Vagina (tissue), 2 donors: ENCODE measurements around the gene ZSCAN12. TPM values are rescaled to one million over a fixed set of nuclear protein-coding genes. Genes with fewer than 3 reads are reported as not detected.

ENCODE experiments used
- DNase-seq, 2 donors: peaks; one replicate each; pipeline ENCODE4 v3.0.0-alpha.2; 2017; ENCODE audit errors: extremely low spot score in 2 of 2
- H3K27ac ChIP-seq: fragments of 200-600 bp; sonication (generic); one replicate; pipeline ENCODE4 v1.5.1; 2019
- H3K27me3 ChIP-seq: fragments of 200-600 bp; sonication (generic); one replicate; pipeline ENCODE4 v1.5.1; 2019
- H3K36me3 ChIP-seq, 2 donors: fragments of 200-600 bp; sonication (generic); one replicate each; pipeline ENCODE4 v1.5.1; 2017 to 2019
- H3K4me1 ChIP-seq: fragments of 200-600 bp; sonication (generic); one replicate; pipeline ENCODE4 v1.5.1; 2019
- H3K4me3 ChIP-seq, 2 donors: fragments of 200-600 bp; sonication (generic); 1 replicate in 1 of 2; 2 replicates in 1 of 2; pipeline ENCODE4 v1.5.1; 2016 to 2019
- H3K9me3 ChIP-seq: fragments of 200-600 bp; sonication (generic); one replicate; pipeline ENCODE4 v1.5.1; 2019
- CTCF ChIP-seq, 3 experiments: fragments of 450-650 bp in 2 of 3; fragments of 200-600 bp in 1 of 3; sonication (generic) in 1 of 3; IDR thresholded peaks; one replicate each; pipeline ENCODE4 v1.5.1; 2017 to 2019; ENCODE audit warnings: antibody characterized with exemption in 3 of 3, mild to moderate bottlenecking in 2 of 3, moderate library complexity in 2 of 3
- POLR2A ChIP-seq, 2 donors: fragments of 450-650 bp; IDR thresholded peaks; one replicate each; pipeline ENCODE4 v1.6.1; 2017; ENCODE audit warnings: antibody characterized with exemption in 2 of 2, mild to moderate bottlenecking in 2 of 2, moderate library complexity in 2 of 2
- POLR2AphosphoS5 ChIP-seq, 2 donors: sonication (generic); formaldehyde crosslinking; IDR thresholded peaks; one replicate each; pipeline ENCODE4 v1.9.0; 2017; ENCODE audit warnings: antibody characterized with exemption in 2 of 2, mild to moderate bottlenecking in 2 of 2, low read depth in 1 of 2; ENCODE audit not compliant: insufficient read depth in 1 of 2
- intact Hi-C: fragments of 100-400 bp; cut with DNase I; formaldehyde crosslinking; loops from one replicate; pipeline ENCODE4 v1.15.1; 2023
- total RNA-seq: library from RNA; depleted of rRNA; stranded (reverse); fragments of >200 nt; gene quantifications from one replicate; pipeline ENCODE4 v1.2.3, GENCODE V29; 2016

Gene ZSCAN12
- total RNA-seq, 1 donor from 2014 or later: 5.9 TPM

GRCh38 chr6:28383235-28384142 lies 16.1 kb downstream of the ZSCAN12 start:
- peak overlapping the region; percentile 42 to 49 for H3K4me3 ChIP-seq
- TF ChIP-seq POLR2A (IDR thresholded peaks at IDR 0.05): no peak
- TF ChIP-seq POLR2AphosphoS5 (IDR thresholded peaks at IDR 0.05; ENCODE audit: insufficient read depth in 1 of 2, low read depth in 1 of 2): peak; percentile 66 to 77
- peak in 1 of 3 experiments; percentile 21 for TF ChIP-seq CTCF (IDR thresholded peaks at IDR 0.05)
- intact Hi-C loops: no loop called here
- no peak for DNase-seq
- peaks cover 8% of the 10 kb centered on the region for H3K4me1 ChIP-seq
- peaks cover 0 to 26% of the 10 kb centered on the region in 2 donors for H3K36me3 ChIP-seq
- H3K27ac ChIP-seq: peak overlapping the region; percentile 58
- H3K27me3 ChIP-seq: no peaks in the 10 kb centered on the region
- H3K9me3 ChIP-seq: no peaks in the 10 kb centered on the region

DNA sequence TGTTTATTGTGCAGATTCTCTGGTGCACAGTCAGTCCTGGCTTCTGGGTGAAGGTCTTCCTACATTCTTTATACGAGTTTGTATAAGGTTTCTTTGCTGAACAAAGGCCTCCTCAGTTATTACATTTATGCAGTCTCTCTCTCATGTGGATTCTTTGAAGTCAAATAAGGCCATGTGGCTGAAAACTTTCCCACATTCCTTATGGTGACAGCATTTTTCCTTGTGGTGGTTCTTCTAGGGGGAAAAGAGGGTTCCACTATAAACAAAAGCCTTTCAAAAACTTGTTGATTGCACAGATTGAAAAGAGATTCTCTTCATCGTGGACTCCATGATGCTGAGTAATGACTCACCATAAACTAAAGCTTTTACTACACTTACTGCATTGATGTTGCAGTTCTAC lies 19.2 kb downstream of the ZSCAN12 start:
- no peak overlapping the region for H3K27ac ChIP-seq
- no peak overlapping the region for H3K4me3 ChIP-seq
- no peaks in the 10 kb centered on the region for H3K9me3 ChIP-seq
- intact Hi-C loops: no loop called here
- no peak for DNase-seq
- no peaks in the 10 kb centered on the region for H3K27me3 ChIP-seq
- no peak for TF ChIP-seq POLR2AphosphoS5 (IDR thresholded peaks at IDR 0.05; ENCODE audit: insufficient read depth in 1 of 2, low read depth in 1 of 2)
- TF ChIP-seq CTCF (IDR thresholded peaks at IDR 0.05): no peak
- TF ChIP-seq POLR2A (IDR thresholded peaks at IDR 0.05): no peak
- H3K36me3 ChIP-seq: peaks cover 0 to 25% of the 10 kb centered on the region in 2 donors
- H3K4me1 ChIP-seq: peaks cover 8% of the 10 kb centered on the region

GRCh38 chr6:28378644-28379043 lies 20.9 kb downstream of the ZSCAN12 start:
- Histone ChIP-seq H3K27me3 (no peaks in the 10 kb centered on the region), H3K9me3 (no peaks in the 10 kb centered on the region), H3K4me3 (no peak overlapping the region), H3K36me3 (peaks cover 0 to 25% of the 10 kb centered on the region in 2 donors), H3K4me1 (peaks cover 8% of the 10 kb centered on the region), H3K27ac (no peak overlapping the region)
- intact Hi-C loops: no loop called here
- TF ChIP-seq POLR2AphosphoS5 (IDR thresholded peaks at IDR 0.05; ENCODE audit: insufficient read depth in 1 of 2, low read depth in 1 of 2) (no peak), POLR2A (IDR thresholded peaks at IDR 0.05) (no peak), CTCF (IDR thresholded peaks at IDR 0.05) (no peak)
- no peak for DNase-seq

DNA sequence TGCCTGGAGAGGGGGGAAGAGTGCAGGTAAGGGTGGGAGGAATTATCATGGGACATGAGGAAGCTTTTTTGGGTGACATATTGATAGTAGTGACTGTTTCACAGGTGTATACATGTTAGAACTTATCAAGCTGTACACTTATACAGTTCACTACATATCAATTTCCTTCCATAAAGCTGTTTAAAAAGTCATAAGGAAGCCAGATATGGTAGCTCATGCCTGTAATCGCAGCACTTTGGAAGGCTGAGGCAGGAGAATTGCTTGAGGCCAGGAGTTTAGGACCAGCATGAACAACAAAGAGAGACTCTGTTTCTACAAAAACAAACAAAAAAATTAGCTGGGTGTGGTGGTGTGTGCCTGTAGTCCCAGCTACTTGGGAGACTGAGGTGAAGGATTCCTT lies 21.7 kb downstream of the ZSCAN12 start:
- H3K36me3 ChIP-seq: peaks cover 0 to 25% of the 10 kb centered on the region in 2 donors
- no peak overlapping the region for H3K4me3 ChIP-seq
- no peak for DNase-seq
- H3K27me3 ChIP-seq: no peaks in the 10 kb centered on the region
- H3K27ac ChIP-seq: no peak overlapping the region
- peaks cover 6% of the 10 kb centered on the region for H3K4me1 ChIP-seq
- intact Hi-C loops: no loop called here
- no peaks in the 10 kb centered on the region for H3K9me3 ChIP-seq
- TF ChIP-seq POLR2AphosphoS5 (IDR thresholded peaks at IDR 0.05; ENCODE audit: insufficient read depth in 1 of 2, low read depth in 1 of 2): no peak
- no peak for TF ChIP-seq POLR2A (IDR thresholded peaks at IDR 0.05)
- TF ChIP-seq CTCF (IDR thresholded peaks at IDR 0.05): no peak

DNA sequence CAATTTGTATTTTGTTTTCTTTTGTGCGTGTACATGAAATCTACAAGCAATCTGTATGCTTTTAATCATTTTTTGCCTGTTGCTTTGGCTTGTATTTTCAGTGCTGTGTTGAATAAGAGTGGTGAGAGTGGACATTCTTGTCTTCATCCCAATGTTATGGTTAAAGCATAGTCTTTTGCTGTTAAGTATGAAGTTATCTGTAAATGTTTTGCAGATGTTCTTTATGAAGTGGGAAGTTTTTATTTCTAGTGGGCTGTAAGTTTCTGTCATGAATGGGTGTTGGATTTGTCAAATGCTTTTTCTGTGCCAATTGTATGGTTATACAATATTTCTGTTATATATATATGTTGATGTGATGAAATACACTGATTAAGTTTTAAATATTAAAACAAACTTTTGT lies 25.6 kb downstream of the ZSCAN12 start:
- Histone ChIP-seq H3K9me3 (no peaks in the 10 kb centered on the region), H3K36me3 (no peaks in the 10 kb centered on the region), H3K4me3 (no peak overlapping the region), H3K4me1 (no peaks in the 10 kb centered on the region), H3K27ac (no peak overlapping the region), H3K27me3 (no peaks in the 10 kb centered on the region)
- intact Hi-C loops: no loop called here
- DNase-seq: no peak
- no peak for TF ChIP-seq POLR2A (IDR thresholded peaks at IDR 0.05)
- TF ChIP-seq CTCF (IDR thresholded peaks at IDR 0.05): no peak
- TF ChIP-seq POLR2AphosphoS5 (IDR thresholded peaks at IDR 0.05; ENCODE audit: insufficient read depth in 1 of 2, low read depth in 1 of 2): no peak
